Pulmonary artery endothelial cell (primary cell): ENCODE measurements around the gene KCNE3. TPM values are rescaled to one million over a fixed set of nuclear protein-coding genes. Genes with fewer than 3 reads are reported as not detected.

Source experiments
- DNase-seq: peaks from one replicate; pipeline ENCODE4 v3.0.0-alpha.2; 2011; ENCODE audit warnings: low read depth, low spot score
- total RNA-seq: library from RNA; depleted of rRNA; stranded (reverse); fragments of >200 nt; gene quantifications from 2 replicates; pipeline ENCODE4 v1.2.3, GENCODE V29; 2014

The KCNE3 gene
- total RNA-seq, 1 donor from 2014 or later: 0.40 TPM

DNA sequence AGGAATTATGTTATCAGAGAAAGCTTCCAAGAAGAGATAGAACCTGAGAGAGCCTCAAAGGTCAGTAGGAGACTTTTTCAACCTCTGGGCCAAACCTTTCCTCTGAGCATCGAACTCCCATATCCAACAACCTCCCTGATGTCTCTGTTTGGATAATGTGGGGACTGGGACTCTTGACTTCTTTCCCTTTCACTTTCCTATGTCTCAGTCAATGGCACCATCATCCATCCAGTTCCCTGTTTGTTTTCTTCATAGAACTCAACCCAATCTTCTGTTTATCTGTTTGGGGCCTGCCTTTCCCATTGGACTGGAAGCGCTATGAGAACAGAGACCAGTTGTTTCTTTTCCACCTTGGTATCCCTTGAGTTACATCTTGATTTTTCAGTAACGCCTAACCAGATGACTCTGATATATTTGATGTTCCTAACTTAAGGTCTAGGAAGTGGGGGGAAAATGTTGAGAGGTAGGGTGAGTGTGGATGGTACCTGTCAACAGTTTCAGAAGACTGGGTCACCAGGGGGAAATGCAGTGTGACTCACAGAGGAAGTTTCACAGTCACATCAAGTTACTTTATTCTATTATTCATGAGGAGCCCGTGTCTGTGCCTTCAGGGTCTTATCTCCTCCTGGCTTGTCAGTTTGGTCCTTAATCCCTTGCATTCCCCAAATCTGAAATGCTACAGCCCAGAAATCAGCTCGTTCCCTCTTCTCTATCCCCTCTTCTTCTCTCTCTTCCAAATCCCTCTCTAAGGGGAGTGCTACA lies 4.5 kb upstream of the KCNE3 start:
- no peak for DNase-seq

DNA sequence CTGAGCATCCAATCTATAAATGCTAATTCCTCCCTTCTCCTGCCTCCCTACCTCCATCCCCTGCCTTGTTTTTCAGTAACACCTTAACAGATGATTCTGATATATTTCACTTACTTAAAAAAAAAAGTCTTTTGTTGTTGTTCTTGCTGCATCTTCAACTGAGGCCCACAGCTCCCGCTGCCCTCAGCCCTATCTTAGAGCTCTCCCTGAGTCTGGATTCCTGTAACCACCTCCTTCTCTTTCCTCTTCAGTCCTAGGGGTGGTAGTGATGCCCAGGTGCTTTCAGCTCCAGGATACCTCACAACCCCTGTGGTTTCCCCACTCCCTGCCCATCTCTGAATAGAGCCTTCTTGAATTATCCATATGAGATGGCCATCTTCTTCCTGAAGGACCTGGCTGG lies 3.7 kb upstream of the KCNE3 start:
- DNase-seq: no peak

DNA sequence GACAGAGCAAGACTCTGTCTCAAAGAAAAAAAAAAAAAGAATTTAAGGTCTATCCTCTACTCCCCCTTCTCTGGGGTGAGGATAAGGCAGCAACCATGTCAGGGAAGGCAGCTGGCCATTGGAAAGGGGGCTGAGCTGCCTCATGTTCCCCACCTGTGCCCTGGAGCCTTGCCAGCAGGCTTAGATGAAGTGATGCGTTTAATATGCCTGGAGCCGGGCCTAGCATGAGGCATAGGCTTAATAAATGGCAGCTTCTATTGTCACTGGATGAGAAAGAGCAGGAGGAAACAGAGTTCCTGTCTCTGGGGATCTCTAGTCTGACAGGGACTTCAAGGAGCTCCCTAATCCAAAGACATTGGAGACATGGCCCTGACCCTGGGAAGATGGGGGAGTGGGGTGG lies 3.2 kb upstream of the KCNE3 start:
- DNase-seq: no peak

DNA sequence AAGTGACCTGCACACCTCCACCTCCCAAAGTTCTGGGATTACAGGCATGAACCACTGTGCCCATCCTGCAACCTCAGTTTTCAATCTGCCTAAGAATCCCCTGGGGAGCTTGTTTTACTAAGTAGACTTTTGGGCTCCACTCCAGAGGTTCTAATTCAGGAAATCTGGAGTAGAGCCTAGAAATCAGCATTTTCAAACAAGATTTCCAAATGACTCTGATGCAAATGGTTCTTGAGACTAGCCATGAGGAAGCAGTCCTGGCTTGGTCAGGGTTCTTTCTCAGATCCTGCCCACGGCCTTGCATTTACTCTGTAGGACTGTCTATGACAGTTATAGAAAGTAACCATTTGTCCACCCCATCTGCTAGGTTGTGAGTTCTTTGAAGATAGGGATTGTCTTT lies 1.6 kb upstream of the KCNE3 start:
- DNase-seq: no peak

DNA sequence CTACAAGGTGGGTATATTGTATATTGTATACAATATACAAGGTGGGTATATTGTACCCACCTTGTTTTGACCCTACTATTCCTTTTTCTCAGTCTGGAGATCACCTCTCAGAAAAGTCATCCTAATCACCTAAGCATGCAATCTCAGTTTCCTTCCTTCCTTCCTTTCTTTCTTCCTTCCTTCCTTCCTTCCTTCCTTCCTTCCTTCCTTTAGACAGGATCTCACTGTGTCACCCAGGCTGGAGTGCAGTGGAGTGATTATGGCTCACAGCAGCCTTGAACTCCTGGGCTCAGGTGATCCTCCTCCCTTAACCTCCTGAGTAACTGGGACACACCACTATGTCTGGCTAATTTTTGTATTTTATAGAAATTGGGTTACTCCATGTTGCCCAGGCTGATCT lies 1.2 kb upstream of the KCNE3 start:
- DNase-seq: no peak

DNA sequence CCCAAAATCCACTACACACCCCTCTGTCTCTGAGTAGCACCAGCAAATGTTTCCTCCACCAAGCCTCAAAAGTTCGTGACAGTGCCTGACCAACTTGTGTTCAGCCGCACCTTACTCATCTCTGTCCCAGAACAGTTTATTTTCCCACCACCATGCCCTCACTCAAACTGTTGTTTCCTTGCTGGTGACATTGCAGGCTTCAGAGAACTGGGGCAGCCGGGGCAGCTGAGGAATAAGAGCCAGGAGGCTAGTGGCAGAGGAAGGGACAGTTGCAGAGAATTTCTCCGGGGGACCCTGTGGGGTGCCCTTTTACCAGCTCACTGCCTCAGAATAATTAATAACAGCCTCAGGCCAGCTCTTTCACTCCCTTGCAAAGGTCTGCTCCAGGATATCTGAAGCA lies 709 bp upstream of the KCNE3 start:
- no peak for DNase-seq

DNA sequence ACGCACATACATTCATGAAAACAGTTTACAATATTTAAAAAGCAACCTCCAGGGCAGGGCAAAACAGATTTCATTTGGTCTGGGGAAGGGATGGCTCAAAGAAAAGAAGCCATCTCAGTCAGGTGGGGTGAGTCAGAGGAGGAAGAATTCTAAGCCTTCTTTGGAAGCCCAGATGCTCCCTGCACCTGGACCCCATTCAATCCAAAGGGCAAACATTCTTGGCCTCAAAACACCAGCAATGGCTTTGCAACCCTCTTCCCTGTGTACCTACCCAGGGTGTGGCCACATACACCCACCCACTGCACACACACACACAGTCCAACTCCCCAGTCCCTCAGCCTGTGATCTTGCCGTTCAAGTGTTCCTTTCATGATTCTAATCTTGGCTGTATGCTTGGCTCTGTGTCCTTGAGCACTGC lies 2.0 kb downstream of the KCNE3 start:
- DNase-seq: no peak

DNA sequence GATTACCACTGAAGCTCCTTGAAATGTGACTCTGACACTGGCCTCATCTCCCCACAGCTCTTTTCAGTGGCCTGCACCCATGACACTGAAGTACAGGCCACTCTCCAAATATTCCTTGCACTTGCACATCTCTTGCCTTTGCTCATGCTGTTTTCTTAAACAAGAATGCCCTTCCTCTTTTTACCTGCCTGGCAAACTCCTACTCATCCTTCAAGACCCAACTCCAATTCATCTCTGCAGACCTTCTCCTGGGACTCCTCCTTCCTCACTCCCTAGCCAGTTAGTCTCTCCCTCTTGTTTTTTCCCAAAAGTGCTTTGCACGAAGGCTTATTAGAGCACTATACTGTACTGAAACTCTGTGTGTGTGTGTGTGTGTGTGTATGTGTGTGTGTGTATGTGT lies 2.6 kb downstream of the KCNE3 start:
- DNase-seq: no peak

DNA sequence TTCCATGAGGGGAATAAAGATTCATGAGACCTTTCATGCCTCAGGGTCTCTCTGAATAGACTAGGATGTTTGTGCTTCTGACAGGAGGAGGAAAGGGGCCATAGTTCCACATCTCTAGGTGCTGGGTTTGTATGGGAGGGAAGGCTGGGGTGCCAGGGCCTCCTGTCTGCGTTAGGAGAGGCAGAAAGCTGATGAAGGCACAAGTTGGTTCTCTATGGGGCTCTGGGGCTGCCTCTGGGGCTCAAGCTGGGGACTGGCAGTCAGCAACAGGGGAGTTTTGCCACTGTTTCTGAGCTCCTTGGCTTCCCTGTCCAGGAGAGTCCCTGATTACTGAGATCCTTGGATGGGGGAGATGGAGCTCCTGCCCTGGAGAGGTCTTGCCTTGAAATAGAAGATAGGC lies 4.1 kb downstream of the KCNE3 start:
- no peak for DNase-seq

DNA sequence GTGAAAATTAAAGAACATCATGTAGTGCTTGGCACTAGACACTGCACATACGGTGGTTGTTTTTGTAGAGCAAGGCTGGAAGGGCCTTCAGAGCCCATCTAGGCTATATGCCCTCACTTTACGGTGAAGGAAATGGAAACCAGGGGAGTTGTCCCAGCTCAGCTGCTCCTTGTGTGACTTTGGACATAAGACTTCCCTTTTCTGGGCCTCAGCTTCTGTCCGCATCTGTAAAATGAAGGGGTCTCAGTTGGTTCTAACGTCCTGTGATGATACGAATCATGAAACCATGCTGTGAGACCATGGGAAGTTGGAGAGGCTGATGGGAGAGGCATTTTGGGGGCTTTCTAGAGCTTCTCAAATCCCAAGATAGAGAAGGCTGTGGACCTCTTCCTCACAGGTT lies 4.7 kb downstream of the KCNE3 start:
- DNase-seq: no peak

DNA sequence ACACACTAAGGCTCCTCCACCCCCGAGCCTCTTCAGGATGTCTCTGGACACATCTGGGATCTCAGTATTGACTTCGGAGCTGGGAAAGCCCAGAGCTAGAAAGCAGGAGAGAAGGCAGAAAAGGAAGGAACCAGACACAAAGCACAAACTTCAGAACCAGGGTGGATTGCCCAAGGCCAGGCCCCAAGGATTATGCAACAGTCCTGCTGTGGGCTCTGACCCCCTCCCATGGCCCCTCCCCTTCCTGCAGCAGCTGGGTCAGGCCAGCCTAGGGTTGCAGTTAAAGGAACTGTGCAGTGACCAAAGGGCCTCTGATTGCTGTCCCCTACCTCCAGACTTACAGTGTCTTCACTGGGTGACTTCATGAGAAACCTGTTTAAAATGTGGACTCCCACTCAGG lies 5.3 kb downstream of the KCNE3 start:
- no peak for DNase-seq

DNA sequence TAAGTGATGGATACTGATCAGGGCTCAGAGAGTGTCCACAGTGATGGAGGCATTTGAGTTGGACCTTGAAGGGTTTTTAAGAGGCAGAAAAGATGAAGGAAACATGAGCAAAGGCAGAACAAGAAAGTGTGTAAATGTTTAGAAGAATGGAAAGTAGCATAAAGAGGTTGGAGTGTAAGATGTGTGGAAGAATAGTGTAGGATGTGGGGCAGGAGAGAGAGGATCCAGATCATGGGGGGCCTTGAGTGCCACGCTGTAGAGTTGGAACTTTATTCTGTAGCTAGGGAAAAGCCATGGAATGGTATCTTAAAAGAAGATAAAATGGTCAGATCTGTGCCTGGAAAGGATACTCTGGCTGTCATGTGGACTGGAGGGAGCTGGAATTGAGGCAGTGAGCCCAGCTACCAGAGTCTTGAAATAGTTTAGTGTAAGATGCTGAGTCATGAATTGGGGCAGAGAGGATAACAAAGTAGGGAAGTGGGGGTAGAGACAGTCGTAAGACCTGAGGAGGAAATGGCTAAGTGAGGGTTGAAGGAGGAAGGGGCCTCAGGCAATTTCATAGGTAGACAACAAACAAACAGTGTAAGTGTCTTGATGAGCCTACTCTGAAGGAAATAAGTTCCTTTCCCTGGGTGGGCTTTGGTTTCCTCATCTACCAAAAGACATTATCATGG lies 6.7 kb downstream of the KCNE3 start:
- DNase-seq: no peak

DNA sequence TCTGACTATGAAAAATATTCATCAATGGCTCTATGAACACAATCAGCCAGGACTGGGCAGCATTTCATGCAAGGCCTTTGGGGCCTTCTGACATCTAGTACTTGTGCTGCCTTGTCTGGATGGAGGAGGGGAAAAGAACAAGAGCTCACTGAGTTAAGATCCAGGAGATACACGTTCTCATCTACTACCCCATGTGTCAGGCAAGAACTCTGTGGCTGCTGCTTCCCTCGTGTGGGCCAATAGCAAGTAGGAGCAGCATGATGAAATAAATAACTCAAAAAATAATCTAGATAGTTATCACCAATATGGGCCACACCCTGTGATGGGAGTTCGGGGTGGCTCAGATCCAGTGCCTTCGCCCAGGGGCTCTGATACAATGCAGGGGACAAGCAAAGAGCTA lies 7.3 kb downstream of the KCNE3 start:
- no peak for DNase-seq

DNA sequence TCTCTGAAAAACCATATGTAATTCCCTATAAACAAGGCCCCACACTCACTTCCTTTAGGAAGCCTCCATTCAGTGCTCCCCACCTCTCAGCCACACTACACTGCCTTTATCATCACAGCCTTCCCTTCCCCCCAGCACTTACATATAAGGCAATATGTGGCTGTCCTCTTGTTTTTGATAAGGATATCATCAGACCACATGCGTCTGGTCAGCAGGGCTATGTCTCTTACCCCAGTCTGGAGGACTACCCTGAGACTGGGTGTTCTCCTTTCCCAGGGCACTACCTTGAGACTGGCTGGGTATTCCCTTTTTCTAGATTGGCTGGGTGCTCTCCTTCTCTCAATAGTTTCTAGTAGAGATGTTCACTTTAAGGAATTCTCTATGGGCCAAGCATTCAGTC lies 7.8 kb downstream of the KCNE3 start:
- DNase-seq: no peak

DNA sequence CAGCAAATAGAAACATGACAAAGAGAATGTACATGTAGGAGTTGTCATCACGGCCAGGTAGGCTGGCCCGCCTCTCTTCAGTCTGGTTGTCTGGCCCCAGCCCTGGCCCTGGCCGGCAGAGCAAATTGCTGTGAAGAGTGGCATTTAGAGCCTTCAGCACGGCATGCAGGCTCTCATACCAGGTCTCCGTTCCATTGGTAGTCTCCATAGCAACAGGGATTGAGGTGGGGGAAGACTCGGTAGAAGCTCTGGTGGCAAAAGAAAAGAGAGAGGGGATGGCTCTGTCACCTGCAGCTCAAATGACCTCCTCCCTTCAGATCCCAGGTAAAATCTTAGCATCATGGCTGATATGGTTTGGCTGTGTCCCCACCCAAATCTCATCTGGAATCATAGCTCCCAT lies 10.0 kb downstream of the KCNE3 start:
- no peak for DNase-seq

DNA sequence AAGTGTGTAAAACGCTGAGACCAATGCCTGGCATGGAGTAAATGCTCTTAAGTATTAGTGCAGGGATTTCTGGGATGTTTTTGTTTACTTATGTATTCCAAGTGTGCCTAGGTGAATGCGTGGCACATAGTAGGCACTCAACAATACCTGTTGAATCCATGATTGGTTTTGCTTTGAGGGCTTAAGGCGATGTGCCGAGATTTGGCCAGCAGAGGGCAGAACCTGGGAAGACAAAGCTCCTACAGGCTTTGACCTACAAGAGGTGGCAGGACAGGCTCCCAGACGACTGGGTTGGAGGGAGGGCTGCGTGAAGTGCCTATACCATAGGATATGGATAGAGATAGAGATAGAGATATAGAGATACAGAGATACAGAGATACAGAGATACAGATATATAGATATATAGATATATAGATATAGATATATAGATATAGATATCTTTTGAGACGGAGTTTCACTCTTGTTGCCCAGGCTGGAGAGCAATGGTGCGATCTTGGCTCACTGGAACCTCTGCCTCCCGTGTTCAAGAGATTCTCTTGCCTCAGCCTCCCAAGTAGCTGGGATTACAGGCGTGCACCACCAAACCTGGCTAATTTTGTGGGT lies 13.9 kb downstream of the KCNE3 start:
- DNase-seq: peak; percentile 36

DNA sequence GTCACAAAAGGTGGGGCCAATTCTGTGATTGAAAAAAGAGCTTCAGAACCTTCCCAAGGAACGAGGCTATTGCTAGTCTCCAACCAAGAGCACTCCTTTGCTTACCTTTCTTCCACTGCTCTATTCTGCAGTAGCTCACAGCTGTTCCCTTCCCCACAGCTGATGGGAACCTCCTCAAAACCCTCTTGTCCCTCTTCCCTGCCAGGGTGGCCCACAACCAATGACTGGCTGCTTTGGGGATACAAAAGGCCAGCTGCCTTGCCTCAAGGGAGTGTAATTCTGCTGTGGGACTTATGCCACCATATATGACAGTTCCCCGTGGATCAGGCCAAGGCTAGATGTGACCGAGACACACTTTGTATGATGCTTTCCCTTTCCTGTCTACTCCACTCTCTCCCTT lies 15.0 kb downstream of the KCNE3 start:
- DNase-seq: no peak

DNA sequence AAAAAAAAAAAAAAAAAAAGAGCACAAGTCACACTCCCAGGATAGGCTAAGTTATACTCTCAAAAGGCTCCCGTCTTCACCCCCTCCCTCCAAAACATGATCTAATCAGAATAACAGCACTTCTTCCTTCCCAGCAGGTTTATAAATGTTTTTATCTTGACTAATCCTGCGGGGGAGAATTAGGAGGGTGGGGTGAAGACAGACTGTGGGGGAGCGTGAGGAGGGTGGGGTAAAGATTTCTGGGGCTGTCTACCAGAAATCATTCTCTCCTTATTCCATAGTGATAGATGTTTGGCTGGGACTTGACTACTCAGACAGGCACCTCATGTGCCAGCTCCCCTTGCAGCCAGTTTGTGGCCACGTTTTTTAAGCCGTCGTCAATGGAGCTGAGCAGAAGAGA lies 17.0 kb downstream of the KCNE3 start:
- no peak for DNase-seq

DNA sequence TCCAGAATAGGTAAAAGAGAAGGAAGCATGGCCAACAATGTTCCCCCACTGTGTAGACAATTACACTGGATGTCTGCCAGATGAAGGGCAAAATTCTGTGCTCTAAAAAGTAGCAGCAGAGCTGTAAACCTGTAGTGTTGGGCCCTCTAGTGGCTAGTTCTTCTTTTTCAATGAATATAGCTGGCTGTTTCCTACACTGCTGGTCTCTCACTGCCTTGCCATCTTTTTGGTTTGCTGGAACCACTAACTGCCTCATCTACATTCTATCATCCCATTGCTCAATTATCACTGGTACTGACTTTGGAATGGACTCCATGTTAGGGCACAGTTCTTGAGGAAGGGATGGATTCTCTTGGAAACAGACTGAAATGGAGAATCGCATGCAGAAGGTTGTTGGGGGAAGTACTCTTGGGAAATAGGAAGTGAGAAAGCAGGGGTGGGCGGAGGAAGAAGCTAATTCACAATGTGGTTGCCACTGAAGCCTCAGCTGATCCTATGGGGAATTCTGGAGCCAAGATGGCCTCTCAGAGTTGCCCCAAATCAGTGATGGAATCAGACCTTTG lies 17.9 kb downstream of the KCNE3 start:
- DNase-seq: peak; percentile 57

DNA sequence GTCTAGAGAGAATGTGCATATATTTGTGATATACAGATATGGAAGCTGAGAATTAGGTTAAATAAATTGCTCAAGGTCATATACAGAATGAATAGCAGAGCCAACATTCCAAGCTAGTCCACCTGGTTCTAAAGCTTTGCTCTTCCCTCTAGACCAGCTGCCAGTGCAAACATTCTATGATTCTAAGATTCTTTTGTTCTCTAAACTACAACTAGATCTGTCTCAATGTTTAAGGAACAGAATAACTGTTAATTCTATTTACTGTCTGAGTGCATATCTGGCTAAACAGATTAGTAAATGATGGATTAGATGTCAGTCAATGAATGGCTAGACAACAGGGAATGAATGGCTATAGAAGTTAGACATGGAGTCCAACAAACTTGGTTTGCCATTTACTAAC lies 19.6 kb downstream of the KCNE3 start:
- DNase-seq: no peak

DNA sequence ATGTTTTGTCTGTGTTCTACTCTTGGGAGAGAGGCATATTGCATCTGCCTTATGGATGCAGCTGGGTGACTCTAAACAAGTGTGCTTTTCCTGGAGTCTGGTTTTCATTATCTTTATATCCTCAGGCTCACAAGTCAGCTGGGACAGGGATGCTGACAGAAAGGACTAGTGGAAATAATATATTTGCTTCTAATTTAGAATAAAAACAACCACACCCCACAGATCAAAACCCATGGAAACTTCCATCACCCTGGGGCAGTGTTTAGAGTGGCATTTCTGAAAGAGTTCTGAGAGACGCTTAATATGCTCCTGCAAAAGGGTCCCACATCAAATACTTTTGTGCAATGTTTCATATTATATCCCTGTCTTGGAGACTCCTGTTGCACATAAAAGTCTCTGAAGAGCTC lies 20.8 kb downstream of the KCNE3 start:
- DNase-seq: no peak

DNA sequence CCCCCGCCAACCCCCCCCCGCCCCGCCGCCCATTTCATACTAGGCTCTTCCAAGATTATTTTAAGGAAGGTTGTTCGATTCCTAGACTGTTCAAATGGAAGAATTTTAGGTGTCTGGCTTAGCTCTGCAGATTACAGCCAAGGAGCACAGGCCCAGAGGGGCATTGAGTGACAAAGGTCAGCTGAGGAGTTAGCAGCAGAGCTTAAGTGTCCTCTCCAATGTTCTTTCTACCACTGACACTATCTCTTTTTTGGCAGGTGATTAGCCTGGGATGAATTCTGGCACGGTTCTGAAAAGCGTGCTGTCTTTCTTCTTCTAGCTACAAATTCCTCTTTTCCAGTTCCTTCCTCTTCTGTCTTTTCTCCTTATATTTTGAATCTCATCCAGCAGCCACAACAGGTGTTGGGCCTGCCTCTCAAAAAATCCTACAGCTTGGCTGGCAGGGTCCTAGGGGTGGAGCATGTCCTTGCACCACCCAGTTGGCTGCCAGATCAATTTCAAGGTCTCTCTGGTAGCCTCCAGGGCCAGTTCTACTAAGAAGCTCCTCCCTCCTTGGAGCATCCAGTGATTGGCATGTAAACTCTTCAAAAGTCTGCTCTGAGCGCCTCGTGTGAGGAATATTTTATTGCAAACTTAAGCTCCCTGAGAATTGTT lies 23.0 kb downstream of the KCNE3 start:
- DNase-seq: no peak
